HL-60 (cell line): ENCODE data around the gene SLC22A23.

Source experiments
- CTCF ChIP-seq: IDR thresholded peaks from one replicate; pipeline ENCODE4 v1.5.1; 2011; ENCODE audit warnings: low read length, control low read depth, inconsistent platforms; ENCODE audit not compliant: insufficient read depth
- POLR2AphosphoS5 ChIP-seq: IDR thresholded peaks from 2 replicates; pipeline ENCODE4 v1.6.1; 2012; ENCODE audit warnings: low read depth
- REST ChIP-seq: IDR thresholded peaks from 2 replicates; pipeline ENCODE4 v1.6.1; 2012; ENCODE audit warnings: low read depth; ENCODE audit not compliant: insufficient replicate concordance

GRCh38 chr6:3261921-3262320 lies 194.9 kb downstream of the SLC22A23 start:
- TF ChIP-seq REST (no peak), CTCF (no peak), POLR2AphosphoS5 (no peak)
